ENCODE results near the gene LSM14B. TPM values are rescaled to one million over a fixed set of nuclear protein-coding genes. Genes with fewer than 3 reads are reported as not detected.
"Not testable (repeated sequence)": the region's sequence is repeated elsewhere in the genome, so short reads cannot be mapped to it uniquely, and the experiment has no call there.

Gene LSM14B
- total RNA-seq, 1 experiment from 2014 or later, result 40.4 TPM

GRCh38 chr20:62139636-62140035 is 17.4 kb downstream of the LSM14B start:
- in situ Hi-C loops (cut with HindIII; ENCODE audit: low pct_unique_long_range_greater_than_20kb, low sequenced_read_pairs), result no loop called here
- DNase-seq (ENCODE audit: low read depth, low spot score), result no peak

GRCh38 chr20:62141043-62141396 is 18.7 kb downstream of the LSM14B start:
- no peak for DNase-seq (ENCODE audit: low read depth, low spot score)
- in situ Hi-C loops (cut with HindIII; ENCODE audit: low pct_unique_long_range_greater_than_20kb, low sequenced_read_pairs), result no loop called here

GRCh38 chr20:62141397-62142251 is 19.3 kb downstream of the LSM14B start:
- DNase-seq (ENCODE audit: low read depth, low spot score), result peak; percentile 60
- in situ Hi-C loops (cut with HindIII; ENCODE audit: low pct_unique_long_range_greater_than_20kb, low sequenced_read_pairs), result no loop called here

GRCh38 chr20:62142252-62143080 is 20.2 kb downstream of the LSM14B start:
- in situ Hi-C loops (cut with HindIII; ENCODE audit: low pct_unique_long_range_greater_than_20kb, low sequenced_read_pairs), result no loop called here
- no peak for DNase-seq (ENCODE audit: low read depth, low spot score)

GRCh38 chr20:62143081-62143956 is 21.0 kb downstream of the LSM14B start, which contains the start of the genes PSMA7 and SS18L1:
PSMA7 (minus strand) TSS chr20:62143394; CDS start chr20:62143303, 91 bp downstream.
SS18L1 (plus strand) TSS chr20:62143769; CDS start chr20:62143821, 52 bp downstream.
- peak; percentile 89 for DNase-seq (ENCODE audit: low read depth, low spot score)
- in situ Hi-C loops (cut with HindIII; ENCODE audit: low pct_unique_long_range_greater_than_20kb, low sequenced_read_pairs), result no loop called here

GRCh38 chr20:62143957-62144825 is 21.9 kb downstream of the LSM14B start:
- DNase-seq (ENCODE audit: low read depth, low spot score), result peak; percentile 69
- in situ Hi-C loops (cut with HindIII; ENCODE audit: low pct_unique_long_range_greater_than_20kb, low sequenced_read_pairs), result no loop called here

GRCh38 chr20:62145688-62146018 is 23.4 kb downstream of the LSM14B start:
- in situ Hi-C loops (cut with HindIII; ENCODE audit: low pct_unique_long_range_greater_than_20kb, low sequenced_read_pairs), result no loop called here

GRCh38 chr20:62146019-62146755 is 23.9 kb downstream of the LSM14B start:
- peak; percentile 76 for DNase-seq (ENCODE audit: low read depth, low spot score)
- in situ Hi-C loops (cut with HindIII; ENCODE audit: low pct_unique_long_range_greater_than_20kb, low sequenced_read_pairs), result no loop called here

More at GRCh38 chr20:62145688-62146018, 23.4 kb downstream of the LSM14B start:
- no peak for DNase-seq (ENCODE audit: low read depth, low spot score)

- DNase-seq (ENCODE audit: low read depth, low spot score), result no peak
- in situ Hi-C loops (cut with HindIII; ENCODE audit: low pct_unique_long_range_greater_than_20kb, low sequenced_read_pairs), result no loop called here
Measured at GRCh38 chr20:62147125-62147524, 24.9 kb downstream of the LSM14B start.

GRCh38 chr20:62147528-62147927 is 25.3 kb downstream of the LSM14B start:
- no peak for DNase-seq (ENCODE audit: low read depth, low spot score)
- in situ Hi-C loops (cut with HindIII; ENCODE audit: low pct_unique_long_range_greater_than_20kb, low sequenced_read_pairs), result no loop called here

GRCh38 chr20:62148383-62148782 is 26.1 kb downstream of the LSM14B start:
- in situ Hi-C loops (cut with HindIII; ENCODE audit: low pct_unique_long_range_greater_than_20kb, low sequenced_read_pairs); DNase-seq (ENCODE audit: low read depth, low spot score): not testable (repeated sequence)

- DNase-seq (ENCODE audit: low read depth, low spot score), result no peak
- in situ Hi-C loops (cut with HindIII; ENCODE audit: low pct_unique_long_range_greater_than_20kb, low sequenced_read_pairs), result no loop called here
Measured at GRCh38 chr20:62148908-62149314, 26.6 kb downstream of the LSM14B start.

- DNase-seq (ENCODE audit: low read depth, low spot score), result no peak
- in situ Hi-C loops (cut with HindIII; ENCODE audit: low pct_unique_long_range_greater_than_20kb, low sequenced_read_pairs), result no loop called here
Measured at GRCh38 chr20:62149532-62150309, 27.4 kb downstream of the LSM14B start.

- in situ Hi-C loops (cut with HindIII; ENCODE audit: low pct_unique_long_range_greater_than_20kb, low sequenced_read_pairs), result no loop called here
- no peak for DNase-seq (ENCODE audit: low read depth, low spot score)
Measured at GRCh38 chr20:62150310-62150575, 28.0 kb downstream of the LSM14B start.

- DNase-seq (ENCODE audit: low read depth, low spot score), result no peak
- in situ Hi-C loops (cut with HindIII; ENCODE audit: low pct_unique_long_range_greater_than_20kb, low sequenced_read_pairs), result no loop called here
Measured at GRCh38 chr20:62151225-62151624, 28.9 kb downstream of the LSM14B start.

Measured in SK-MEL-5 (cell line).